Measurements from ENCODE around the gene NDUFAF4.

Gene NDUFAF4

GRCh38 chr6:96927660-96928059 lies 30.0 kb upstream of the NDUFAF4 start:
- TF ChIP-seq TAF1 (IDR thresholded peaks at IDR 0.05; ENCODE audit: borderline replicate concordance, insufficient read depth, low read length) (no peak), REST (IDR thresholded peaks at IDR 0.05; ENCODE audit: insufficient read depth in 1 of 2, low read depth in 2 of 2, low read length in 2 of 2) (no peak), SIN3A (IDR thresholded peaks at IDR 0.05; ENCODE audit: borderline replicate concordance, insufficient read depth, low read length) (no peak), POLR2AphosphoS5 (IDR thresholded peaks at IDR 0.05; ENCODE audit: low read depth, low read length) (no peak), FOXP2 (optimal IDR thresholded peaks at IDR 0.05; ENCODE audit: borderline replicate concordance, extremely low read depth, extremely low read length, insufficient read depth) (no peak)

- no peak for TF ChIP-seq FOXP2 (optimal IDR thresholded peaks at IDR 0.05; ENCODE audit: borderline replicate concordance, extremely low read depth, extremely low read length, insufficient read depth)
- TF ChIP-seq REST (IDR thresholded peaks at IDR 0.05; ENCODE audit: insufficient read depth in 1 of 2, low read depth in 2 of 2, low read length in 2 of 2): no peak
- TF ChIP-seq TAF1 (IDR thresholded peaks at IDR 0.05; ENCODE audit: borderline replicate concordance, insufficient read depth, low read length): no peak
Observed at GRCh38 chr6:96926425-96926824, 28.7 kb upstream of the NDUFAF4 start.

GRCh38 chr6:96925290-96925687 lies 27.6 kb upstream of the NDUFAF4 start:
- TF ChIP-seq TAF1 (IDR thresholded peaks at IDR 0.05; ENCODE audit: borderline replicate concordance, insufficient read depth, low read length) (no peak), POLR2AphosphoS5 (IDR thresholded peaks at IDR 0.05; ENCODE audit: low read depth, low read length) (no peak), SIN3A (IDR thresholded peaks at IDR 0.05; ENCODE audit: borderline replicate concordance, insufficient read depth, low read length) (no peak), FOXP2 (optimal IDR thresholded peaks at IDR 0.05; ENCODE audit: borderline replicate concordance, extremely low read depth, extremely low read length, insufficient read depth) (no peak), REST (IDR thresholded peaks at IDR 0.05; ENCODE audit: insufficient read depth in 1 of 2, low read depth in 2 of 2, low read length in 2 of 2) (no peak)

- TF ChIP-seq SIN3A (IDR thresholded peaks at IDR 0.05; ENCODE audit: borderline replicate concordance, insufficient read depth, low read length) (no peak), REST (IDR thresholded peaks at IDR 0.05; ENCODE audit: insufficient read depth in 1 of 2, low read depth in 2 of 2, low read length in 2 of 2) (no peak), FOXP2 (optimal IDR thresholded peaks at IDR 0.05; ENCODE audit: borderline replicate concordance, extremely low read depth, extremely low read length, insufficient read depth) (no peak), TAF1 (IDR thresholded peaks at IDR 0.05; ENCODE audit: borderline replicate concordance, insufficient read depth, low read length) (no peak), POLR2AphosphoS5 (IDR thresholded peaks at IDR 0.05; ENCODE audit: low read depth, low read length) (no peak)
Observed at GRCh38 chr6:96923871-96924493, 26.3 kb upstream of the NDUFAF4 start.

DNA sequence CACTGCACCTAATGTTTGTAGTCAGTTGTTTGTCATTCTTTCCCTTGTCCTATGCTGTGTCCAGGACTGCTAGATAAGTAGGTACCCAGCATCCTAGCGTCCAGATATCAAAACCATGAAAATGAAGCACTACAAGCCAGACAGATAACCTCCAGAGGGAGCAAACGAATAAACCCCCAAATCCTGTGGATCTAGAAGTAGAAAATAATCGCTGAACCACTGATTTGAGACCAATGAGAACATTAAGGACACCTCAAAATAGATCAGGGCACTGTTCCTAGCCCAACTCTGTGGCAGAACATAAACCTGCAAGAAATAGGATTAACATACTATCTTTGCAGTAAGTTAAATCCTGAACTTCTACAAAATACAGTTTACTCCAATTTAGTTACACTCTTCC lies 25.7 kb upstream of the NDUFAF4 start:
- no peak for TF ChIP-seq SIN3A (IDR thresholded peaks at IDR 0.05; ENCODE audit: borderline replicate concordance, insufficient read depth, low read length)
